Measurements from ENCODE around the gene CENPQ. TPM values are rescaled to one million over a fixed set of nuclear protein-coding genes. Genes with fewer than 3 reads are reported as not detected.
"Not testable (repeated sequence)": the region's sequence is repeated elsewhere in the genome, so short reads cannot be mapped to it uniquely, and the experiment has no call there.

The CENPQ gene
- total RNA-seq, 1 experiment from 2014 or later, result 21.6 TPM

DNA sequence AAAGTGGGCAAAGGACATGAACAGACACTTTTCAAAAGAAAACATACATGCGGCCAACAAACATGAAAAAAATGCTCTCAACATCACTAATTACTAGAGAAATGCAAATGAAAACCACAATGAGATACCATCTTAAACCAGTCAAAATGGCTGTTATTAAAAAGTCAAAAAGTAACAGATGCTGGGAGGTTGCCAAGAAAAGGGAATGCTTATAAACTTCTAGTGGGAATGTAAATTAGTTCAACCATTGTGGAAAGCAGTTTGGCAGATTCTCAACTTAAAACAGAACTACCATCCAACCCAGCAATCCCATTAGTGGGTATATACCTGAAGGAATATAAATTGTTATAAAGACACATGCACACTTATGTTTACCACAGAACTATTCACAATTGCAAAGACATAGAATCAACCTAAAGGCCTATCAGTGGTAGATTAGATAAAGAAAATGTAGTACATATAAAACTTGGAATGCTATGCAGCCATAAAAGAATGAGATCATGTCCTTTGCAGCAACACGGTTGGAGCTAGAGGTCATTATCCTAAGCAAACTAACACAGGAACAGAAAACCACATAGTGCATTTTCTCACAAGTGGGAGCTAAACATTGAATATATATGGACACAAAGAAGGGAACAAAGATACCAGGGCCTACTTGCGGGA is 16.3 kb downstream of the CENPQ start:
- H3K9me3 ChIP-seq (ENCODE audit: low read length), result no peaks in the 10 kb centered on the region
- no peak overlapping the region for H3K4me2 ChIP-seq (ENCODE audit: low read depth, low read length, poor library complexity, severe bottlenecking)
- peaks cover 3% of the 10 kb centered on the region; the same call in 1 of the 2 replicates for H3K9me2 ChIP-seq (replicated peaks; ENCODE audit: insufficient read depth, low read length)
- H3K27ac ChIP-seq (ENCODE audit: low read length), result no peak overlapping the region
- no peaks in the 10 kb centered on the region for H4K20me1 ChIP-seq (ENCODE audit: insufficient read depth, low read depth, low read length)
- no peak for DNase-seq
- H3K36me3 ChIP-seq (ENCODE audit: insufficient read depth, low read length), result peaks cover 28% of the 10 kb centered on the region; the same call in 1 of the 2 replicates
- H2AFZ ChIP-seq (ENCODE audit: low read length), result no peak overlapping the region
- no peaks in the 10 kb centered on the region for H3K4me1 ChIP-seq (ENCODE audit: low read length)
- H3K4me3 ChIP-seq (ENCODE audit: low read length), result no peak overlapping the region
- no peak overlapping the region for H3K9ac ChIP-seq (ENCODE audit: low read length)
- H3K27me3 ChIP-seq (ENCODE audit: low read length), result no peaks in the 10 kb centered on the region
- H3K79me2 ChIP-seq (ENCODE audit: low read length), result no peaks in the 10 kb centered on the region

DNA sequence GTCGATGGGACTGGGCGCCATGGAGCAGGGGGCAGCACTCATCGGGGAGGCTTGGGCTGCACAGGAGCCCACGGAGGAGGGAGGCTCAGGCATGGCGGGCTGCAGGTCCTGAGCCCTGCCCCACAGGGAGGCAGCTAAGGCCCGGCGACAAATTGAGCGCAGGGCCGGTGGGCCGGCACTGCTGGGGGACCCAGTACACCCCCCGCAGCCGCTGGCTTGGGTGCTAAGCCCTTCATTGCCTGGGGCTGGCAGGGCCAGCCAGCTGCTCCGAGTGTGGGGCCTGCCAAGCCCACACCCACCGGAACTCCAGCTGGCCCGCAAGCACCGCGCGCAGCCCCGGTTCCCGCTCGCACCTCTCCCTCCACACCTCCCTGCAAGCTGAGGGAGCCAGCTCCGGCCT is 18.7 kb downstream of the CENPQ start:
- not testable (repeated sequence) for H3K4me1 ChIP-seq (ENCODE audit: low read length); H3K27ac ChIP-seq (ENCODE audit: low read length); H3K79me2 ChIP-seq (ENCODE audit: low read length); H4K20me1 ChIP-seq (ENCODE audit: insufficient read depth, low read depth, low read length); H3K9me2 ChIP-seq (replicated peaks; ENCODE audit: insufficient read depth, low read length); H3K9me3 ChIP-seq (ENCODE audit: low read length); DNase-seq; H3K4me2 ChIP-seq (ENCODE audit: low read depth, low read length, poor library complexity, severe bottlenecking); H3K27me3 ChIP-seq (ENCODE audit: low read length); H3K9ac ChIP-seq (ENCODE audit: low read length); H3K4me3 ChIP-seq (ENCODE audit: low read length); H2AFZ ChIP-seq (ENCODE audit: low read length)
- peaks cover 34% of the 10 kb centered on the region; the same call in 1 of the 2 replicates for H3K36me3 ChIP-seq (ENCODE audit: insufficient read depth, low read length)

DNA sequence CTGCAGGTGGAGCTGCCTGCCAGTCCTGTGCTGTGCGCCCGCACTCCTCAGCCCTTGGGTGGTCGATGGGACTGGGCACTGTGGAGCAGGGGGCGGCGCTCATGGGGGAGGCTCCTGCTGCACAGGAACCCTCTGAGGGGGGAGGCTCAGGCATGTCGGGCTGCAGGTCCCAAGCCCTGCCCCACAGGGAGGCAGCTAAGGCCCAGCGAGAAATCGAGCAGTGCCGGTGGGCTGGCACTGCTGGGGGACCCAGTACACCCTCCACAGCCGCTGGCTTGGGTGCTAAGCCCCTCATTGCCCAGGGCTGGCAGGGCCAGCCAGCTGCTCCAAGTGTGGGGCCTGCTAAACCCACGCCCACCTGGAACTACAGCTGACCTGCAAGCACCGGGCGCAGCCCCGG is 20.2 kb downstream of the CENPQ start:
- peaks cover 32% of the 10 kb centered on the region; the same call in 1 of the 2 replicates for H3K36me3 ChIP-seq (ENCODE audit: insufficient read depth, low read length)
- not testable (repeated sequence) for H3K9ac ChIP-seq (ENCODE audit: low read length); H3K27me3 ChIP-seq (ENCODE audit: low read length); DNase-seq; H3K4me3 ChIP-seq (ENCODE audit: low read length); H3K4me1 ChIP-seq (ENCODE audit: low read length); H3K79me2 ChIP-seq (ENCODE audit: low read length); H2AFZ ChIP-seq (ENCODE audit: low read length); H3K4me2 ChIP-seq (ENCODE audit: low read depth, low read length, poor library complexity, severe bottlenecking); H4K20me1 ChIP-seq (ENCODE audit: insufficient read depth, low read depth, low read length); H3K9me3 ChIP-seq (ENCODE audit: low read length); H3K9me2 ChIP-seq (replicated peaks; ENCODE audit: insufficient read depth, low read length); H3K27ac ChIP-seq (ENCODE audit: low read length)

DNA sequence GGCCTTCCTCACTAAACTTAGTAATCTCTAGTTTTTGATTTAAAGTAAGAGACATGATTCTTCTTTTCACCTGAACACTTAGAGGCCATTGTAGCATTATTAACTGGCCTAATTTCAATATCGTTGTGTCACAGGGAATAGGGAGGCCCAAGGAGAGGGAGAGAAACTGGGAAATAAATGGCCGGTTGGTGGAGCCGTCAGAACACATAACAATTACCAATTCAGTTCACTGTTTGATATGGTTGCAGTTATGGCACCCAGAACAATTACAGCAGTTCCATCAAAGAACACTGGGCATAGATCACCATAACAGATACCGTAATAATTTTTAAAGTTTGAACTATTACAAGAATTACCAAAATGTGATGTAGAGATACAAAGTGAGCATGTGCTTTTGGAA is 27.5 kb downstream of the CENPQ start:
- DNase-seq, result no peak
- Histone ChIP-seq H3K9me3 (ENCODE audit: low read length) (no peaks in the 10 kb centered on the region), H3K27me3 (ENCODE audit: low read length) (no peaks in the 10 kb centered on the region), H3K36me3 (ENCODE audit: insufficient read depth, low read length) (peaks cover 40% of the 10 kb centered on the region), H3K9me2 (replicated peaks; ENCODE audit: insufficient read depth, low read length) (no peaks in the 10 kb centered on the region), H3K27ac (ENCODE audit: low read length) (no peak overlapping the region), H3K79me2 (ENCODE audit: low read length) (no peaks in the 10 kb centered on the region), H3K4me1 (ENCODE audit: low read length) (no peaks in the 10 kb centered on the region), H3K4me2 (ENCODE audit: low read depth, low read length, poor library complexity, severe bottlenecking) (no peak overlapping the region), H2AFZ (ENCODE audit: low read length) (no peak overlapping the region), H3K4me3 (ENCODE audit: low read length) (no peak overlapping the region), H4K20me1 (ENCODE audit: insufficient read depth, low read depth, low read length) (no peaks in the 10 kb centered on the region), H3K9ac (ENCODE audit: low read length) (no peak overlapping the region)

DNA sequence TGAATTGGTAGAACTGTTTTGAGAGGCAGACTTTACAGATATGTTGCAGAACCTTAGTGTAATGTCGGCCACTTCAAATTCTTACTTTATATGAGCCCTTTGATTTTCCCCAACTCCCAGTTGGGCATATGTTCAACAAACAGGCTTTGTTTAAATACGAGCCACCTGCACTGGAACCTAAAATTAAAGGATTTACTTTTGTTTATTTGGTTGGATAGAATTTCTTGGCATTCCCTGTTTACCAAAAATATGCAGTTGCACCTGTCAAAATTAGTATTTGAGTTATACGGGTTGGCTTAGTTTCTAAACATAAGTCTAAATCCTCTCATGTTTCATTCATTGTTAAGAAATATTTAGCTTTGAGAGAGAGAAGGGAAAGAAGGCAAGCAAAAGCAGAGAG is 34.1 kb downstream of the CENPQ start:
- H3K9ac ChIP-seq (ENCODE audit: low read length), result no peak overlapping the region
- H3K79me2 ChIP-seq (ENCODE audit: low read length), result no peaks in the 10 kb centered on the region
- no peak for DNase-seq
- H2AFZ ChIP-seq (ENCODE audit: low read length), result no peak overlapping the region
- no peaks in the 10 kb centered on the region for H3K27me3 ChIP-seq (ENCODE audit: low read length)
- no peak overlapping the region for H3K4me2 ChIP-seq (ENCODE audit: low read depth, low read length, poor library complexity, severe bottlenecking)
- no peaks in the 10 kb centered on the region for H3K9me3 ChIP-seq (ENCODE audit: low read length)
- peaks cover 11% of the 10 kb centered on the region; the same call in 1 of the 2 replicates for H3K36me3 ChIP-seq (ENCODE audit: insufficient read depth, low read length)
- no peaks in the 10 kb centered on the region for H3K9me2 ChIP-seq (replicated peaks; ENCODE audit: insufficient read depth, low read length)
- H3K4me1 ChIP-seq (ENCODE audit: low read length), result no peaks in the 10 kb centered on the region
- H4K20me1 ChIP-seq (ENCODE audit: insufficient read depth, low read depth, low read length), result no peaks in the 10 kb centered on the region
- H3K27ac ChIP-seq (ENCODE audit: low read length), result no peak overlapping the region
- no peak overlapping the region for H3K4me3 ChIP-seq (ENCODE audit: low read length)

DNA sequence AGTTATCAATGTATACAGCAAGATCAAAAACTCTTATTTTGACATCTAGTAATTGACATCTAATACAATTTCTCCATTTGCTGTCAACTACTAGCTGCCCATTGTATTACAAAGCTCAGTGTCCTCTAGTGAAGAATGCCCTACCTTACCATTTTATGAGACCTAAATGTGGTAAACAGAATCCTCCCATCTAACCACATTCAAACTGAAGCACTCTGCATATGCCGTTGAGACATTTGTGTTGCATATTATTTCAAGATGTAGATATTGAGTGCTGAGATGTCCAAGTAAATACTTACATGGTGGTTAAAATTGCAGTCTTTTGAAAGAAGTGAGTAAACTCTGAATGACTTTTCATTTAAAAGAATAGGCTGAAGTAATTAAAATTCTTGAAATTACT is 36.0 kb downstream of the CENPQ start:
- Histone ChIP-seq H3K9ac (ENCODE audit: low read length) (no peak overlapping the region), H3K4me2 (ENCODE audit: low read depth, low read length, poor library complexity, severe bottlenecking) (no peak overlapping the region), H3K27me3 (ENCODE audit: low read length) (no peaks in the 10 kb centered on the region), H3K36me3 (ENCODE audit: insufficient read depth, low read length) (no peaks in the 10 kb centered on the region), H3K4me3 (ENCODE audit: low read length) (no peak overlapping the region), H2AFZ (ENCODE audit: low read length) (no peak overlapping the region), H3K9me3 (ENCODE audit: low read length) (no peaks in the 10 kb centered on the region), H3K27ac (ENCODE audit: low read length) (no peak overlapping the region), H3K9me2 (replicated peaks; ENCODE audit: insufficient read depth, low read length) (no peaks in the 10 kb centered on the region), H3K79me2 (ENCODE audit: low read length) (no peaks in the 10 kb centered on the region), H4K20me1 (ENCODE audit: insufficient read depth, low read depth, low read length) (no peaks in the 10 kb centered on the region), H3K4me1 (ENCODE audit: low read length) (no peaks in the 10 kb centered on the region)
- no peak for DNase-seq

DNA sequence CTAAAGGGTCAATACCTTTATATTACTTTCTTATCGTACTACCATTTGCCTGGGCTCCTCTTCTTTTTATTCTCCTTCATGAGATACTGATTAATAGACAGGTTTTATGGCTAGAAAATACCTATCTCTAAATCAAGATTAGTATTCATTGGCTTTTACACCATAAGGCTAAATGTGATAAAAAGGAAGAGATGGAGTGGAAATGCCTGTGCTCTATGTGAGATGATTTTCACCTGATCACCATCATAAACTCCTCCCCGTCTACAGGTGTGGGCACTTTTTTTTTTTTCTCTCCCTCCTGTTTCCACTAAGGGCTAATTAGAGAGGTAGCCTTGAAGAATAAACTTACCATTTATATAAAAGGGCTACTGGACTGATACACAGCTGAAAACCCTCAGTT is 36.5 kb downstream of the CENPQ start, which contains the start of gene GLYATL3:
Gene GLYATL3 (plus strand): TSS at position 301 of the 400 bp plus-strand sequence. CDS start 12,068 bp downstream, outside the sequence.
- H3K4me1 ChIP-seq (ENCODE audit: low read length), result no peaks in the 10 kb centered on the region
- H4K20me1 ChIP-seq (ENCODE audit: insufficient read depth, low read depth, low read length), result no peaks in the 10 kb centered on the region
- H3K9me2 ChIP-seq (replicated peaks; ENCODE audit: insufficient read depth, low read length), result no peaks in the 10 kb centered on the region
- H3K79me2 ChIP-seq (ENCODE audit: low read length), result no peaks in the 10 kb centered on the region
- no peak within 1 kb of the TSS for H3K4me2 ChIP-seq (ENCODE audit: low read depth, low read length, poor library complexity, severe bottlenecking)
- no peak within 1 kb of the TSS for H2AFZ ChIP-seq (ENCODE audit: low read length)
- H3K9me3 ChIP-seq (ENCODE audit: low read length), result no peaks in the 10 kb centered on the region
- no peaks in the 10 kb centered on the region for H3K36me3 ChIP-seq (ENCODE audit: insufficient read depth, low read length)
- H3K27ac ChIP-seq (ENCODE audit: low read length), result no peak within 1 kb of the TSS
- H3K9ac ChIP-seq (ENCODE audit: low read length), result no peak within 1 kb of the TSS
- DNase-seq, result no peak
- H3K27me3 ChIP-seq (ENCODE audit: low read length), result no peaks in the 10 kb centered on the region
- H3K4me3 ChIP-seq (ENCODE audit: low read length), result no peak within 1 kb of the TSS

DNA sequence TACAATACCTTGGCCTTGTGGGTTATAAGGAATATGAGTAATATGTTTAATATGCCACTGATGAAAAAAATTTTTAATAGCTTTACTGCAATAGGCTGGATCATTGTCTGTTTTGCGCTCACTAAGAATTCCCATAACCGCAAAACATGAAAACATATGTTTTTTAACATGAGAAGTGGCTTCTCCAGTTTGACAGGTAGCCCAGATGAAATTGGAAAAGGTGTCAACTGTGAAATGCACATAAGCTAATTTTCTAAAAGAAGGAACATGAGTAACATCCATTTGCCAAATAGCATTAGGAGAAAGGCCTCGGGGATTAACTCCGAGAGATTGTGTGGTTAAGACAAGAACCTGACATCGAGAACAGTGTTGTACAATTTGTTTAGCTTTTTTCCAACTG is 41.5 kb downstream of the CENPQ start:
- Histone ChIP-seq H3K9me3 (ENCODE audit: low read length) (no peaks in the 10 kb centered on the region), H3K27me3 (ENCODE audit: low read length) (no peaks in the 10 kb centered on the region), H3K4me1 (ENCODE audit: low read length) (no peaks in the 10 kb centered on the region), H4K20me1 (ENCODE audit: insufficient read depth, low read depth, low read length) (no peaks in the 10 kb centered on the region), H3K36me3 (ENCODE audit: insufficient read depth, low read length) (no peaks in the 10 kb centered on the region), H3K79me2 (ENCODE audit: low read length) (no peaks in the 10 kb centered on the region), H3K27ac (ENCODE audit: low read length) (no peak overlapping the region), H3K4me2 (ENCODE audit: low read depth, low read length, poor library complexity, severe bottlenecking) (no peak overlapping the region), H3K4me3 (ENCODE audit: low read length) (no peak overlapping the region), H3K9ac (ENCODE audit: low read length) (no peak overlapping the region), H2AFZ (ENCODE audit: low read length) (no peak overlapping the region), H3K9me2 (replicated peaks; ENCODE audit: insufficient read depth, low read length) (no peaks in the 10 kb centered on the region)
- DNase-seq, result no peak
